ENCODE measurements around the gene ALDOC.

- TF ChIP-seq EZH2 (IDR thresholded peaks at IDR 0.05; ENCODE audit: low read length, missing control alignments) (no peak), CTCF (conservative IDR thresholded peaks at IDR 0.05 in 1 of 2, IDR thresholded peaks at IDR 0.05 in 1 of 2; ENCODE audit: low read depth in 1 of 2, low read length in 2 of 2) (no peak)
Measured at GRCh38 chr17:28537219-28537610, 39.5 kb downstream of the ALDOC start.

All from fibroblast of lung (primary cell).